GM12872 (cell line): ENCODE results near the gene SPRR1A.

ENCODE experiments used
- TF ChIP-seq, protein P1 (sequence below): IDR thresholded peaks from 3 replicates; pipeline ENCODE4 v1.5.1; 2011; ENCODE audit warnings: low read depth, mild to moderate bottlenecking, low read length, moderate library complexity; ENCODE audit not compliant: insufficient read depth

SPRR1A gene

DNA sequence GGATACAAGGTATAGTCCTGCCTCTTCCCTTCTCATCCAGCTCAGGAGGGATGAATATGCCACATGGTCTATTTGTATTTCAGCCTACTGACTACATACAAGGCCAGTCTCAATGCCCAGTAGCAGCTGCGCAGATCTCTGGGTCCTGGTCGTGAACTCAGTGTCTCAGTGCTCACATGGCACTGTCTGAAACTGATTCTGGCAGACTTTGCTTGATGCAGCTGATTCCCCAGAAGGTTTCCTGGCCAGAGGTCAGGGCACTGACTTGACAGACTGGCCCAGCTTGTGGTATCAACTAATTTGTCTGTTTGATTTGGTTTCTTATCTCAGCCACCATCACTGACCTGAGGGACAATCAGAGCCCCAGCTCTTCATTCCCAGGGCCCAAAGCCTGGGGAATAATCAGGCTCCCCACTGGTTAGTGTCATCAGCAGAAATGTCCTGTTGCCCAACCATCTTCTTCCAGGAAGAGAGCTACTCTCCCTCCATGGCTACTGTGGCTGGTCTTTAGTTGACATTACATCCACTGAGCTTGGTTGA, 20.9 kb upstream of the SPRR1A start:
- TF ChIP-seq, protein P1, sequence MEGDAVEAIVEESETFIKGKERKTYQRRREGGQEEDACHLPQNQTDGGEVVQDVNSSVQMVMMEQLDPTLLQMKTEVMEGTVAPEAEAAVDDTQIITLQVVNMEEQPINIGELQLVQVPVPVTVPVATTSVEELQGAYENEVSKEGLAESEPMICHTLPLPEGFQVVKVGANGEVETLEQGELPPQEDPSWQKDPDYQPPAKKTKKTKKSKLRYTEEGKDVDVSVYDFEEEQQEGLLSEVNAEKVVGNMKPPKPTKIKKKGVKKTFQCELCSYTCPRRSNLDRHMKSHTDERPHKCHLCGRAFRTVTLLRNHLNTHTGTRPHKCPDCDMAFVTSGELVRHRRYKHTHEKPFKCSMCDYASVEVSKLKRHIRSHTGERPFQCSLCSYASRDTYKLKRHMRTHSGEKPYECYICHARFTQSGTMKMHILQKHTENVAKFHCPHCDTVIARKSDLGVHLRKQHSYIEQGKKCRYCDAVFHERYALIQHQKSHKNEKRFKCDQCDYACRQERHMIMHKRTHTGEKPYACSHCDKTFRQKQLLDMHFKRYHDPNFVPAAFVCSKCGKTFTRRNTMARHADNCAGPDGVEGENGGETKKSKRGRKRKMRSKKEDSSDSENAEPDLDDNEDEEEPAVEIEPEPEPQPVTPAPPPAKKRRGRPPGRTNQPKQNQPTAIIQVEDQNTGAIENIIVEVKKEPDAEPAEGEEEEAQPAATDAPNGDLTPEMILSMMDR, result no peak

DNA sequence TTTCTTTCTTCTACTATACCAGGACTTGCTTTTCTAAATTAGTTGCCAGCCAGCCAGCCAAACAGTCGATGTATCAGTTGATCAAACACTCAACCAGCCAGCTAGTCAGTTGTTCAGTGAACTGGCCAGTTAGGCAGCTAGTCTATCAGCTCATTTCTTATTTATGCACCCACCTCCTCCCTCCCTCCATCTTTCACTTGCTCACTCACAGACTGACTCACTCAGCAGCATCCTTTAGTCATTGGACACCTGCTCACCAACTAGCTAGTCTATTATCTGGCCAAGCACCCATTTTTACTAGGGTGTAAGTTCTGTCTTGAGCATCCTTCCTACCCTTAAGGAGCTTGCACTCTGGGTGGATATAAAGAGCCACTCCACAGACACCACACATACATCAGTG, 19.3 kb upstream of the SPRR1A start:
- TF ChIP-seq, protein P1, result no peak

DNA sequence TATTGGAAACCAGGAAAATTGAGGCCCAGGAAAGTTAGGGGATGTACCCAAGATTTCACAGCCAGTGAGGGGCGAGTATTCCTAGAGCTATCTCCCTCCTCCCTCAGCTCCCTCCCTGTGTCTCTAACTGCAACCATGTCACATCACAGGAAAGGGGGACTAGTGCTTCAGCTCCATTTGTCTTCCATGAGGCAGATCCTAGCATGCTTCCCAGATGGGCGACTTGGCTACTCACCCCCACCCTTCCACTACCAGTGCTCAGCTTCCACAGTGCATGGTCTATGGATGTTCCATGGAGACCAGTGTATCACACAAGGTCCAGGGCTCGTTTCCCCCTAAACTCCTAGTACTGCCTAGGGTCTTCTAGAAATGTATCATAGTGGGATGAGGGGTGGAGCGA, 18.0 kb upstream of the SPRR1A start:
- TF ChIP-seq, protein P1, result no peak

DNA sequence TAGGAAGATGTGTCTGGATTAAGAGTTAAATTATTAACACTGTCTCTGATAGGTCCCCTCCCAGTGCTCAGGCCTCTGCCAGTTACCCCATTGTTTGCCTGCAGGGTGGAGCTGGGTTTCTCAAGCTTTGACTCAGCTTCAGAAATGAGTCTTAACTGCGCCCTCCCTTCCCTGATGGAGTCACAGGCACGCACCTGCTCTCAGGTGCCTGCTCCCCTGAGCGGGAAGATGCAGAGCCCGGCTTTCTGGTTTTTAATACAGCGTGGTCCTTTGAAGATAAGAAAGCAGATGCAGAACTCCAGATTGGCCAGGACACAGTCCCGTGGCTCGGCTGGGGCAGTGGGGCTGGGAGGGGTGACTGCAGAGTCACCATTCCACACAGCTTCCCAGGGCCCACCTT, 16.7 kb upstream of the SPRR1A start:
- TF ChIP-seq, protein P1, result no peak

DNA sequence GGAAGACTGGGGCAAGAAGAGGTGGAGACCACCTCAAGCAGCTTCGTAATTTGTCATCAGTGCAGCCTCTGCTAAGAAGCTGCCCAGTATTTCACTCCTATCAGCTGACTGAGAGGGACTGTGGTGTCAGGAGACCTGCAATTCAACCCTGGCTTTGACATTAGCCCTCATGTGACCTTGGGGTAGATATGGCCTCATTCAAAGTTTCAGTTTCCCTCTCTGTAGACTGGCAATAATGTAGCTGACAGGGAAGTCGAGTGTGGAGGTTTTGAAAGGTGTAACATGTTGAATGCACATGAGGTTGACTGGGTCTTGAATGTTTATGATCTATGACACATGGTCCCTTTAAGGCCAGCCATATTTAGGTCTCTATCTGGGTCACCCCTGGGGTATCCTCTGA, 15.6 kb upstream of the SPRR1A start:
- TF ChIP-seq, protein P1, result no peak

DNA sequence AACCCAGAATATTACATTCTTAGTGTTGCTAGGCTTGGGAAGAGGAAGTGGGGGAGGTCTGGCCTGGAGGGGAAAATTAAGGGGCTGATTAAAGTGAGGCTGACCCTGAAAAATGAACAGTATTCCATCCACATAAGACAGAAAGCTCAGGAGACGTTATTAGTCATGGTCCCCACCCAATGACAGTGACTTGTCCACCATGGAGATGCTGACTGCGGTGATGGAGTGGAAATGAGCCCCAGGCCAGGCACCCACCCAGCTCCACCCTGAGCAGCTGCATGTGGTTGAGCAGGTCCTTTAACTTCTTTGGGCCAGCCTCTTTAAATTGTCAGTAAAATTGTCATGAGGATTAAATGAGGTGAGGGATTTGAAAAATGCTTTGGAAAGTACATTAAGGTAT, 14.8 kb upstream of the SPRR1A start:
- TF ChIP-seq, protein P1, result no peak

DNA sequence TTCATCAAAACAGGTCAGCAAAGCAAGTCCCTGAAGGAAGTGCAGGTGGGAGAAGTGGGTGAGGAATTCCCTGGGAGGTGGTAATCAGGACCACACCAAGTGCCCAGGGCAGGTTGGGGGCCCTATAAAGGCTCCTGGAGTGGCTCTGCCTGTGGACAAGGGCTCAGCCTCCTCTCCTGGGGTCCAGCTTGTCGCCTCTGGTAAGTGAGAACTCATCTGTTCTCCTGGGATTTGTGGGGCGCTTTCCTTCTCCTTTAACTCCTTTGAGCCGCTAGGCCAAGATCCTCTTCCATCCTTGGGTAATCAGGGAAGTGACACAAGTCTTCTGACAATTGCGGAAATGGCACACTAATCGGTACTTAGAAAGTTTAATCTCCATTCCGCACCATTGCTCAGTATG, 13.4 kb upstream of the SPRR1A start, which contains the start of gene SPRR4:
TSS of gene SPRR4 (plus strand) at position 154 of the 400 bp plus-strand sequence. CDS start 1,243 bp downstream, outside the sequence.
- TF ChIP-seq, protein P1, result no peak
